ENCODE data around the gene FBXO21. TPM values are rescaled to one million over a fixed set of nuclear protein-coding genes. Genes with fewer than 3 reads are reported as not detected.
A peak's percentile ranks its signal among the peaks of the same experiment; 100 is the strongest.

Gene FBXO21
- total and polyA plus RNA-seq, 2 of the 13 experiments (the other 11 are each of a cell fraction or from before 2014, with no cell fraction given), result 15.6 to 32.5 TPM

GRCh38 chr12:117120787-117121186 is 69.5 kb downstream of the FBXO21 start (continued):
- TF ChIP-seq ZNF292 (CRISPR knock-in tag; IDR thresholded peaks at IDR 0.05; ENCODE audit: borderline replicate concordance, low read depth) (no peak), ZNF878 (CRISPR knock-in tag; IDR thresholded peaks at IDR 0.05) (no peak), ZBTB1 (CRISPR knock-in tag; IDR thresholded peaks at IDR 0.05; ENCODE audit: borderline replicate concordance) (no peak), SETDB1 (CRISPR knock-in tag; IDR thresholded peaks at IDR 0.05; ENCODE audit: borderline replicate concordance) (no peak), CEBPB (IDR thresholded peaks at IDR 0.05; ENCODE audit: borderline replicate concordance, low read depth, low read length) (peak; percentile 68), PCBP1 (IDR thresholded peaks at IDR 0.05; ENCODE audit: borderline replicate concordance, low read depth, low read length) (no peak), ZMAT5 (CRISPR knock-in tag; IDR thresholded peaks at IDR 0.05; ENCODE audit: borderline replicate concordance, low read depth) (no peak), ATF1 (CRISPR knock-in tag; IDR thresholded peaks at IDR 0.05) (no peak), IRX3 (CRISPR knock-in tag; IDR thresholded peaks at IDR 0.05; ENCODE audit: borderline replicate concordance, low read depth) (no peak)

- ChIA-PET POLR2A (interaction anchor here (0.8 to 1.2 kb wide), 2 partner anchors 75 to 95 kb away, joined by 4 read pairs; no protein-coding TSS in a partner anchor), CTCF (ENCODE audit: low intra/inter-chr PET ratio, low total read pairs) (interaction anchor here (0.9 to 4.1 kb wide), 3 partner anchors 18 to 416 kb away, joined by 3 to 50 read pairs (median 8); no protein-coding TSS in a partner anchor)
- peak; percentile 53 for FAIRE-seq
- WGBS (ENCODE audit: low lambda C conversion rate), result 33% methylated on average over 3 of the region's 6 CpGs
- Histone ChIP-seq H3K79me2 (ENCODE audit: insufficient read depth, low read length) (no peaks in the 10 kb centered on the region), H3K27ac (ENCODE audit: extremely low read length, insufficient read depth, low read length) (no peak overlapping the region), H3K4me3 (replicated peaks in 1 of 3; ENCODE audit: insufficient read depth in 1 of 3, low read depth in 2 of 3, low read length in 3 of 3) (peak overlapping the region in 1 of 3 experiments; percentile 53; a peak in 1 of 6 replicates), H4K20me1 (ENCODE audit: insufficient read depth, low read length) (no peaks in the 10 kb centered on the region), H3K4me1 (ENCODE audit: insufficient read depth, low read length) (peaks cover 49% of the 10 kb centered on the region), H3K4me2 (ENCODE audit: low read depth, low read length) (peak overlapping the region; percentile 77), H3K9ac (ENCODE audit: insufficient read depth, low read depth, low read length) (no peak overlapping the region), H3K36me3 (replicated peaks in 1 of 2; ENCODE audit: control insufficient read depth in 1 of 2, insufficient read depth in 2 of 2, low read length in 2 of 2) (no peaks in the 10 kb centered on the region), H3K27me3 (ENCODE audit: control insufficient read depth in 1 of 2, insufficient read depth in 2 of 2, low read length in 2 of 2) (no peaks in the 10 kb centered on the region), H2AFZ (ENCODE audit: low read length) (no peak overlapping the region), H3K9me3 (ENCODE audit: low read length) (no peaks in the 10 kb centered on the region)
- peak; percentile 59 for DNase-seq (ENCODE audit: low spot score)
- no TSS peak for BruUV-seq (replicated peaks)
- in situ Hi-C loops (cut with HindIII; ENCODE audit: extremely low pct_ligation_motif_present, low pct_unique_long_range_greater_than_20kb), result loop anchor here (5.0 to 10.0 kb wide), 2 partner anchors 92 to 415 kb away; no protein-coding TSS in a partner anchor
- intact Hi-C loops (cut with micrococcal nuclease; ENCODE audit: unreplicated experiment), result loop anchor here (1.0 to 10.0 kb wide), 3 partner anchors 19 to 415 kb away; no protein-coding TSS in a partner anchor
- peak; percentile 81 for ATAC-seq
- no peak for TF ChIP-seq XBP1 (CRISPR knock-in tag; IDR thresholded peaks at IDR 0.05)
- peak; percentile 44; the same call in 1 of the 2 replicates for TF ChIP-seq ARID3A (IDR thresholded peaks at IDR 0.05; ENCODE audit: low read depth, low read length)
- peak; percentile 83 for TF ChIP-seq ZNF629 (CRISPR knock-in tag; conservative IDR thresholded peaks at IDR 0.05)
- TF ChIP-seq ZNF556 (CRISPR knock-in tag; IDR thresholded peaks at IDR 0.05; ENCODE audit: borderline replicate concordance), result 0 out of 2 replicates have a peak, but pooled peaks have one; percentile 44
- no peak for TF ChIP-seq RXRB (CRISPR knock-in tag; IDR thresholded peaks at IDR 0.05; ENCODE audit: borderline replicate concordance)
- no peak for TF ChIP-seq SRSF9 (IDR thresholded peaks at IDR 0.05; ENCODE audit: borderline replicate concordance, insufficient read depth, low read depth, low read length, poor library complexity, severe bottlenecking)
- peak; percentile 77 for TF ChIP-seq RAD21 (CRISPR knock-in tag; IDR thresholded peaks at IDR 0.05)
- peak in 1 of 2 experiments; percentile 55; a peak in 1 of 4 replicates for TF ChIP-seq HMGXB4 (CRISPR knock-in tag; IDR thresholded peaks at IDR 0.05; ENCODE audit: borderline replicate concordance in 1 of 2, low read depth in 1 of 2)
Measured at GRCh38 chr12:117119592-117120198, 70.6 kb downstream of the FBXO21 start.

Measured in HepG2 (cell line).